Panc1 (cell line): ENCODE measurements around the gene TULP1. TPM values are rescaled to one million over a fixed set of nuclear protein-coding genes. Genes with fewer than 3 reads are reported as not detected.

Experiments
- ATAC-seq: fragments of 200-7000 bp; cut with Tn5 transposase; 2 replicates; pipeline ENCODE4 v1.9.1; 2020; ENCODE audit warnings: mild to moderate bottlenecking, moderate library complexity
- BruUV-seq: library from RNA; stranded (reverse); fragments of 400-500 nt; replicated peaks from 2 replicates; lab custom pipeline; 2021; lab: Mats Ljungman, UMichigan
- CTCF ChIA-PET: fragments of 300-600 bp; sonication (Branson Sonifier 250); formaldehyde crosslinking; loops from one replicate; lab custom pipeline; 2022; ENCODE audit warnings: antibody characterized with exemption; lab: Charles Lee
- POLR2A ChIA-PET: fragments of 300-600 bp; sonication (Branson Sonifier 250); formaldehyde crosslinking; loops from one replicate; lab custom pipeline; 2022; ENCODE audit warnings: antibody characterized with exemption; lab: Charles Lee
- DNase-seq: peaks from one replicate; pipeline ENCODE4 v3.0.0-alpha.2; 2010; ENCODE audit warnings: low read depth, low spot score
- H3K27ac ChIP-seq: 2 replicates; pipeline ENCODE4 v1.5.1; 2011; ENCODE audit warnings: mild to moderate bottlenecking, low read length, inconsistent platforms
- H3K27me3 ChIP-seq: fragments of 200-500 bp; sonication (Bioruptor generic); 2 replicates; pipeline ENCODE4 v1.6.0; 2014; ENCODE audit warnings: low read length, inconsistent platforms; ENCODE audit not compliant: control insufficient read depth, insufficient read depth
- H3K36me3 ChIP-seq: fragments of 200-500 bp; sonication (Bioruptor generic); 2 replicates; pipeline ENCODE4 v1.5.1; 2014; ENCODE audit warnings: inconsistent platforms, mild to moderate bottlenecking, low read length, moderate library complexity; ENCODE audit not compliant: control insufficient read depth, insufficient read depth
- H3K4me1 ChIP-seq: 2 replicates; pipeline ENCODE4 v1.5.1; 2011; ENCODE audit warnings: inconsistent platforms, mild to moderate bottlenecking, low read length, moderate library complexity; ENCODE audit not compliant: control insufficient read depth, insufficient read depth
- H3K4me3 ChIP-seq, 2 experiments: 2 replicates each; pipeline ENCODE4 v1.5.1; 2011 to 2012; ENCODE audit warnings: low read depth in 2 of 2, low read length in 2 of 2, mild to moderate bottlenecking in 2 of 2, inconsistent platforms in 1 of 2, moderate library complexity in 1 of 2
- H3K9me3 ChIP-seq: fragments of 200-500 bp; sonication (Bioruptor generic); 2 replicates; pipeline ENCODE4 v1.5.1; 2014; ENCODE audit warnings: low read depth, mild to moderate bottlenecking, inconsistent platforms, low read length, moderate library complexity; ENCODE audit not compliant: control insufficient read depth, insufficient read depth
- POLR2AphosphoS5 ChIP-seq: IDR thresholded peaks from 2 replicates; pipeline ENCODE4 v1.6.1; 2012; ENCODE audit warnings: mild to moderate bottlenecking, low read depth, low read length, moderate library complexity
- SIN3A ChIP-seq: IDR thresholded peaks from 2 replicates; pipeline ENCODE4 v1.6.1; 2012; ENCODE audit warnings: low read depth, mild to moderate bottlenecking, low read length, moderate library complexity, borderline replicate concordance; ENCODE audit not compliant: insufficient read depth
- TCF7L2 ChIP-seq: IDR thresholded peaks from 2 replicates; pipeline ENCODE4 v1.6.1; 2011; ENCODE audit warnings: mild to moderate bottlenecking, low read depth, low read length, inconsistent platforms
- in situ Hi-C: cut with HindIII; loops from 2 replicates; pipeline ENCODE4 v1.10.0; 2016; ENCODE audit warnings: low sequenced_read_pairs, low pct_unique_long_range_greater_than_20kb
- intact Hi-C: fragments of 100-400 bp; cut with micrococcal nuclease; formaldehyde crosslinking; loops from one replicate; pipeline ENCODE4 v1.10.0; 2022; ENCODE audit not compliant: unreplicated experiment
- total RNA-seq: library from RNA; stranded (reverse); gene quantifications from one replicate; pipeline ENCODE4 v1.2.1, GENCODE V29; 2021; ENCODE audit not compliant: unreplicated experiment
- TF ChIP-seq, protein P1 (sequence below): fragments of 450-650 bp; IDR thresholded peaks from 2 replicates; pipeline ENCODE4 v1.5.1; 2017; ENCODE audit warnings: mild to moderate bottlenecking
- TF ChIP-seq, protein P2 (sequence below), 2 experiments: IDR thresholded peaks; 2 replicates each; pipeline ENCODE4 v1.6.1; 2011 to 2012; ENCODE audit warnings: low read depth in 2 of 2, control low read depth in 1 of 2, low read length in 1 of 2, mild to moderate bottlenecking in 1 of 2, moderate library complexity in 1 of 2; ENCODE audit not compliant: insufficient read depth in 1 of 2

Gene TULP1
- total RNA-seq, 1 experiment from 2014 or later, result not detected

DNA sequence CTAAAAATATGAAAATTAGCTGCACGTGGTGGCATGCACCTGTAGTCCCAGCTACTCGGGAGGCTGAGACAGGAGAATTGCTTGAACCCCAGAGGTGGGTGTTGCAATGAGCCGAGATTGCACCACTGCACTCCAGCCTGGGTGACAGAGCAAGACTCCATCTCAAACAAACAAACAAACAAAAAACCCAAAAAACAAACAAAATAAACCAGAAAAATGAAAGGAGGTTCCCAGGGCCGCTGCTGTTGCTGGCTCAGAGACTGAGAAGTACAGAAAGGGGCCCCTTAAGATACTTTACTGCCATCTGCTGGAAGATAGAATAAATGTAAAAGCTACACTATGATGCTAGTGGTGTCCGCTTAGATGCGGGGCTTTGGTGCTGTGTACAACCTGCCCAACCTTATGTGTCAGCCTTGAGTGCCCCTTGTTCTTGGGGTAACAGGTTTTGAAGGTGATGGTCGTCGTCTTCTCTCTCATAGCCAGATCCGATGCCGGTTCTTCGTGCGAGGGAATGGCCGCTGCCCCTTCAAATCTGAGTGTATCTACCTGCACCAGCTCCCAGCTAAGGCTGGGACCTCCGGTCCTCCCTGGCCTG, 63.3 kb downstream of the TULP1 start:
- no peaks in the 10 kb centered on the region for H3K36me3 ChIP-seq
- TF ChIP-seq, protein P1, sequence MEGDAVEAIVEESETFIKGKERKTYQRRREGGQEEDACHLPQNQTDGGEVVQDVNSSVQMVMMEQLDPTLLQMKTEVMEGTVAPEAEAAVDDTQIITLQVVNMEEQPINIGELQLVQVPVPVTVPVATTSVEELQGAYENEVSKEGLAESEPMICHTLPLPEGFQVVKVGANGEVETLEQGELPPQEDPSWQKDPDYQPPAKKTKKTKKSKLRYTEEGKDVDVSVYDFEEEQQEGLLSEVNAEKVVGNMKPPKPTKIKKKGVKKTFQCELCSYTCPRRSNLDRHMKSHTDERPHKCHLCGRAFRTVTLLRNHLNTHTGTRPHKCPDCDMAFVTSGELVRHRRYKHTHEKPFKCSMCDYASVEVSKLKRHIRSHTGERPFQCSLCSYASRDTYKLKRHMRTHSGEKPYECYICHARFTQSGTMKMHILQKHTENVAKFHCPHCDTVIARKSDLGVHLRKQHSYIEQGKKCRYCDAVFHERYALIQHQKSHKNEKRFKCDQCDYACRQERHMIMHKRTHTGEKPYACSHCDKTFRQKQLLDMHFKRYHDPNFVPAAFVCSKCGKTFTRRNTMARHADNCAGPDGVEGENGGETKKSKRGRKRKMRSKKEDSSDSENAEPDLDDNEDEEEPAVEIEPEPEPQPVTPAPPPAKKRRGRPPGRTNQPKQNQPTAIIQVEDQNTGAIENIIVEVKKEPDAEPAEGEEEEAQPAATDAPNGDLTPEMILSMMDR, result peak; percentile 85
- no peak for TF ChIP-seq SIN3A
- no peak for TF ChIP-seq TCF7L2
- TF ChIP-seq, protein P2, sequence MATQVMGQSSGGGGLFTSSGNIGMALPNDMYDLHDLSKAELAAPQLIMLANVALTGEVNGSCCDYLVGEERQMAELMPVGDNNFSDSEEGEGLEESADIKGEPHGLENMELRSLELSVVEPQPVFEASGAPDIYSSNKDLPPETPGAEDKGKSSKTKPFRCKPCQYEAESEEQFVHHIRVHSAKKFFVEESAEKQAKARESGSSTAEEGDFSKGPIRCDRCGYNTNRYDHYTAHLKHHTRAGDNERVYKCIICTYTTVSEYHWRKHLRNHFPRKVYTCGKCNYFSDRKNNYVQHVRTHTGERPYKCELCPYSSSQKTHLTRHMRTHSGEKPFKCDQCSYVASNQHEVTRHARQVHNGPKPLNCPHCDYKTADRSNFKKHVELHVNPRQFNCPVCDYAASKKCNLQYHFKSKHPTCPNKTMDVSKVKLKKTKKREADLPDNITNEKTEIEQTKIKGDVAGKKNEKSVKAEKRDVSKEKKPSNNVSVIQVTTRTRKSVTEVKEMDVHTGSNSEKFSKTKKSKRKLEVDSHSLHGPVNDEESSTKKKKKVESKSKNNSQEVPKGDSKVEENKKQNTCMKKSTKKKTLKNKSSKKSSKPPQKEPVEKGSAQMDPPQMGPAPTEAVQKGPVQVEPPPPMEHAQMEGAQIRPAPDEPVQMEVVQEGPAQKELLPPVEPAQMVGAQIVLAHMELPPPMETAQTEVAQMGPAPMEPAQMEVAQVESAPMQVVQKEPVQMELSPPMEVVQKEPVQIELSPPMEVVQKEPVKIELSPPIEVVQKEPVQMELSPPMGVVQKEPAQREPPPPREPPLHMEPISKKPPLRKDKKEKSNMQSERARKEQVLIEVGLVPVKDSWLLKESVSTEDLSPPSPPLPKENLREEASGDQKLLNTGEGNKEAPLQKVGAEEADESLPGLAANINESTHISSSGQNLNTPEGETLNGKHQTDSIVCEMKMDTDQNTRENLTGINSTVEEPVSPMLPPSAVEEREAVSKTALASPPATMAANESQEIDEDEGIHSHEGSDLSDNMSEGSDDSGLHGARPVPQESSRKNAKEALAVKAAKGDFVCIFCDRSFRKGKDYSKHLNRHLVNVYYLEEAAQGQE (IDR thresholded peaks at IDR 0.05; ENCODE audit: insufficient read depth in 1 of 2, low read depth in 2 of 2, low read length in 1 of 2), result no peak
- TF ChIP-seq POLR2AphosphoS5, result no peak
- intact Hi-C loops (loop anchor here (1.0 kb wide), 2 partner anchors 107 to 155 kb away; partner anchors contain the start of gene PPARD), in situ Hi-C loops (no loop called here)
- no peaks in the 10 kb centered on the region for H3K27me3 ChIP-seq
- no peak overlapping the region for H3K4me3 ChIP-seq
- ChIA-PET CTCF (interaction anchor here (0.5 to 2.0 kb wide), 8 partner anchors 29 to 156 kb away, joined by 3 to 34 read pairs (median 4); partner anchors contain the start of gene PPARD), POLR2A (interaction anchor here (0.6 kb wide), 1 partner anchor 458 kb away, joined by 5 read pairs; no protein-coding TSS in a partner anchor)
- H3K4me1 ChIP-seq, result peaks cover 18% of the 10 kb centered on the region
- no TSS peak for BruUV-seq
- DNase-seq (no peak), ATAC-seq (peak; percentile 83)
- no peaks in the 10 kb centered on the region for H3K9me3 ChIP-seq
- no peak overlapping the region for H3K27ac ChIP-seq

DNA sequence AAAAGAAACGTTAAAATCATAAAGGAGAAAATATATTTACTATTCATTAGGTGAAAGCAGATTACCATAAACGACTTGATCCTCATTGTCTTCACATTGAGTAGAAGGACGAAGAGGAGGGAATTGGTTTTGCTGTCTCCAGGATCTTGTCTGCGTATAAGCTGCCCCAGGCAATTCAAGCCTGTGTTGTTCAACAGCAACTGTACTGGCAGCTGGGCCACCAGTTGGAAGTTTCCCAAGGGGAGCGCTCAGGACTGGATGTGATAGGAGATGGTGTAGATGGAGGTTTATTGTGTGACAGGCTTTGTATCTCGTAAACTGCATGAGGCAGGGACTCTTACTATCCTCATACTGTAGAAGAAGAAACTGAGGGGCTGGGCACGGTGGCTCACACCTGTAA, 64.5 kb downstream of the TULP1 start:
- ChIA-PET POLR2A (interaction anchor here (0.6 kb wide), 1 partner anchor 94 kb away, joined by 21 read pairs; no protein-coding TSS in a partner anchor), CTCF (interaction anchor here (0.6 to 2.0 kb wide), 4 partner anchors 106 to 444 kb away, joined by 4 to 34 read pairs (median 9); partner anchors contain the start of gene PPARD)
- no TSS peak for BruUV-seq

More for the DNA sequence above, 64.5 kb downstream of the TULP1 start:
- no peaks in the 10 kb centered on the region for H3K27me3 ChIP-seq
- no peaks in the 10 kb centered on the region for H3K36me3 ChIP-seq
- in situ Hi-C loops, result no loop called here
- H3K9me3 ChIP-seq, result no peaks in the 10 kb centered on the region
- TF ChIP-seq TCF7L2, result no peak
- TF ChIP-seq, protein P1, result no peak
- TF ChIP-seq, protein P2 (IDR thresholded peaks at IDR 0.05; ENCODE audit: insufficient read depth in 1 of 2, low read depth in 2 of 2, low read length in 1 of 2), result no peak
- TF ChIP-seq SIN3A, result no peak
- TF ChIP-seq POLR2AphosphoS5, result no peak
- intact Hi-C loops, result no loop called here
- H3K4me3 ChIP-seq, result no peak overlapping the region
- ATAC-seq (no peak), DNase-seq (no peak)
- H3K27ac ChIP-seq, result no peak overlapping the region
- peaks cover 12% of the 10 kb centered on the region for H3K4me1 ChIP-seq
